CD4-positive, alpha-beta memory T cell (primary cell): ENCODE results near the gene IL34. TPM values are rescaled to one million over a fixed set of nuclear protein-coding genes. Genes with fewer than 3 reads are reported as not detected.

Source experiments
- CTCF ChIA-PET: fragments of 350-600 bp; sonication (Branson Sonifier 250); formaldehyde crosslinking; loops from one replicate; lab custom pipeline; 2021; ENCODE audit warnings: inconsistent platforms; ENCODE audit not compliant: partially characterized antibody; lab: Charles Lee
- POLR2A ChIA-PET: fragments of 350-600 bp; sonication (Branson Sonifier 250); formaldehyde crosslinking; loops from one replicate; lab custom pipeline; 2021; ENCODE audit not compliant: partially characterized antibody; lab: Charles Lee
- DNase-seq, 5 donors: peaks; one replicate each; pipeline versions ENCODE4 v3.0.0 to v3.0.0-alpha.2; 2020 to 2022; ENCODE audit warnings: mixed read lengths in 1 of 5
- H3K27ac ChIP-seq: one replicate; pipeline ENCODE4 v1.7.0; 2013; ENCODE audit warnings: low read depth, low read length
- H3K27me3 ChIP-seq: 2 replicates; pipeline ENCODE4 v1.7.0; 2013; ENCODE audit warnings: mild to moderate bottlenecking, low read length, moderate library complexity; ENCODE audit not compliant: insufficient read depth
- H3K36me3 ChIP-seq: 2 replicates; pipeline ENCODE4 v1.7.0; 2013; ENCODE audit warnings: mild to moderate bottlenecking, low read length, moderate library complexity; ENCODE audit not compliant: insufficient read depth
- H3K4me1 ChIP-seq: 2 replicates; pipeline ENCODE4 v1.7.0; 2013; ENCODE audit warnings: mild to moderate bottlenecking, low read length, moderate library complexity; ENCODE audit not compliant: insufficient read depth
- H3K4me3 ChIP-seq, 2 donors: one replicate each; pipeline ENCODE4 v1.7.0; 2013; ENCODE audit warnings: low read length in 2 of 2, mild to moderate bottlenecking in 1 of 2
- H3K9me3 ChIP-seq, 2 donors: one replicate each; pipeline ENCODE4 v1.7.0; 2013; ENCODE audit warnings: low read length in 2 of 2, control low read depth in 1 of 2; ENCODE audit not compliant: control insufficient read depth in 1 of 2
- H3K27ac Mint-ChIP-seq, 7 donors: one replicate each; pipeline ENCODE4 v1.8.0; 2020 to 2021; ENCODE audit warnings: mixed read lengths in 7 of 7, mild to moderate bottlenecking in 6 of 7, inconsistent platforms in 3 of 7, moderate library complexity in 3 of 7
- H3K27me3 Mint-ChIP-seq, 2 donors: one replicate each; pipeline ENCODE4 v1.8.0; 2020 to 2021; ENCODE audit warnings: mixed read lengths in 2 of 2
- H3K36me3 Mint-ChIP-seq, 2 donors: one replicate each; pipeline ENCODE4 v1.8.0; 2020 to 2021; ENCODE audit warnings: mixed read lengths in 2 of 2, inconsistent platforms in 1 of 2, mild to moderate bottlenecking in 1 of 2
- H3K4me1 Mint-ChIP-seq, 4 donors: one replicate each; pipeline ENCODE4 v1.8.0; 2020 to 2021; ENCODE audit warnings: mixed read lengths in 4 of 4, mild to moderate bottlenecking in 1 of 4
- H3K4me3 Mint-ChIP-seq, 8 donors: one replicate each; pipeline ENCODE4 v1.8.0; 2020 to 2021; ENCODE audit warnings: mixed read lengths in 8 of 8, mild to moderate bottlenecking in 7 of 8, moderate library complexity in 6 of 8, inconsistent platforms in 3 of 8
- H3K9me3 Mint-ChIP-seq, 8 donors: one replicate each; pipeline ENCODE4 v1.8.0; 2020 to 2021; ENCODE audit warnings: mixed read lengths in 8 of 8, mild to moderate bottlenecking in 5 of 8, inconsistent platforms in 3 of 8, moderate library complexity in 1 of 8
- intact Hi-C: fragments of 100-400 bp; cut with micrococcal nuclease; formaldehyde crosslinking; loops from one replicate; pipeline ENCODE4 v1.15.1; 2023
- polyA plus RNA-seq, 2 donors: library from polyadenylated mRNA; unstranded; fragments of 300-500 nt; fragmentation: Illumina TruSeq; gene quantifications; one replicate each; pipeline ENCODE4 v1.2.3, GENCODE V29; 2021
- total RNA-seq, 2 experiments: library from RNA; stranded (reverse); gene quantifications; one replicate each; pipeline ENCODE4 v1.2.3, GENCODE V29; 2021

Gene IL34
- total and polyA plus RNA-seq, 4 experiments from 2014 or later, result not detected

DNA sequence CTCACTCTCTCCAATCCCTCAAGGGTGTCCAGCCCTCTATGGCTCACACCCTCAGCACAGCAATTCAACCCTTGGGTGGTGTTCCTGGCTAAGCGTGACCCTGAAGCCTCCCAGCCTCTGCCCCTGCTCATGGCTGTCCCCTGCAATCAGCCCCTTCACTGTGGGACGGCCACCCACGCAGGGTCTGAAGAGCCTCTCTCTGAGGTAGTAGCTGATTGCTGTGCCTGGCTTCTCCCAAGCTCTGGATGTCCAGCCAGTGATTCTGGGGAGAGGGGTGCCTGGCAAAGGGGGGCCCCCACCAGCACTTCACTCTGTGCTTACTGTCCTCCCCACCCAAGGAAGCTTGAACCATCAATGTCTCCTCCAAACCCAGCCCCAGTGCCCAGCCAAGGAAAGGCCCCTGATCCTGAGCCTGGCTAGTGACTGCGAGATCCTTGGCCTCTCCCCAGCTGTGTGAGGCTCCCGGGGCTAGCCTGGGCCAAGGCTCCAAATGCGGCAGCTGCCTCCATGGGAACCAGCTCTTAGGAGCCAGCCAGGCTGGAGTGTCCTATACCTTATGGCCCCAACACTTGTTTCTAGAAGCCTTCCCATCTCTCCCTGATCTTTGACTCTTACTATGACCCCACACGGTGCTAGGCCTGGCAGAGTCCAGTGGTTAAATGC, 29.6 kb downstream of the IL34 start:
- CTCF ChIA-PET, result interaction anchor here (0.5 kb wide), 1 partner anchor 356 kb away, joined by 3 read pairs; no protein-coding TSS in a partner anchor
- Mint-ChIP-seq H3K27ac (no peak overlapping the region), H3K4me1 (peaks cover 0 to 1% (median 0%) of the 10 kb centered on the region in 4 donors), H3K36me3 (no peaks in the 10 kb centered on the region), H3K9me3 (peaks cover 0 to 2% (median 0%) of the 10 kb centered on the region in 8 donors), H3K27me3 (no peaks in the 10 kb centered on the region), H3K4me3 (no peak overlapping the region)
- H3K36me3 ChIP-seq, result no peaks in the 10 kb centered on the region
- intact Hi-C loops, result no loop called here
- no peaks in the 10 kb centered on the region for H3K9me3 ChIP-seq
- no peak overlapping the region for H3K4me3 ChIP-seq
- H3K27me3 ChIP-seq, result no peaks in the 10 kb centered on the region
- POLR2A ChIA-PET, result no interaction called here
- DNase-seq, result no peak
- no peak overlapping the region for H3K27ac ChIP-seq
- no peaks in the 10 kb centered on the region for H3K4me1 ChIP-seq

DNA sequence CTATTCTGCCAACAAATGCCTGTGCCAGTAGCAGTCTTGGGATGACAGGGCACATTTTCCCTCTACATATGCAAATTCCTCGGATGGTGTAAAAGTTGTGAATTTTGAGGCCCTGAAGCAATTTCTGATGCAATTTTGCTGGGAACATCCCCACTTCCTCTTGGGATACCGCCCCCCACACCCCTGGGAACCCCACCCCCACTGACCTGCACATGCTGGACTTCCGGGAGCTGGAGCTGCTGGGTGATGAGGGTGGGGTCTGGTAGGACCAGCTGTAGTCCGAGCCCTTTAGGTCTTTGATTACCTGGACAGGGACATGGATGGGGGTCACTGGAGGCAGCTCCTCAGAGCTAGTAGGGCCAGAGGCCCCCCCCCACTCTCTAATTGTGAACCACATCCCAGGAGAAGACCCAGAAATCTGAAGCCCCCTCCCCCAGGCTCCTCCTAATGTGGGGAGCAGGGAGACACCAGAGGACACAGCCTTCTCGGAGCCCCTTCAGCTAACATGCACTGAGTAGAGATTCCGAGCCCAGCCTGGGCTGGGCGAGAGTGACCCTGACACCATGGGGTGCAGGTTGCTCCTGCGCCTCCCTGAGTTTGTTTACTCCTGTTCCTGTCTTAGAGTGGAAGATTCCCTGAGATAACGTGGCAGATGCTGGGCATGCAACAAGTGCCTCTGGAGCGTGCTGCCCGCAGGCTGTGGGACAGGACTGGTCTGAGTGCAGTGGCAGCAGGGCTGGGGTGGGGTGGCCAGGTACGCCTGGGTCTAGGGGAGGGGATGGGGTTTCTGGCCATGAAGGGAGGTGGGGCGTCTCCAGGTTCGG, 30.5 kb downstream of the IL34 start:
- Histone ChIP-seq H3K4me1 (no peaks in the 10 kb centered on the region), H3K36me3 (no peaks in the 10 kb centered on the region), H3K27me3 (no peaks in the 10 kb centered on the region), H3K9me3 (no peaks in the 10 kb centered on the region), H3K27ac (no peak overlapping the region), H3K4me3 (no peak overlapping the region)
- no peak for DNase-seq
- Mint-ChIP-seq H3K27ac (no peak overlapping the region), H3K36me3 (no peaks in the 10 kb centered on the region), H3K4me3 (no peak overlapping the region), H3K9me3 (peaks cover 0 to 2% (median 0%) of the 10 kb centered on the region in 8 donors), H3K4me1 (peaks cover 0 to 1% (median 0%) of the 10 kb centered on the region in 4 donors), H3K27me3 (no peaks in the 10 kb centered on the region)
- ChIA-PET POLR2A (no interaction called here), CTCF (interaction anchor here (0.5 kb wide), 1 partner anchor 356 kb away, joined by 3 read pairs; no protein-coding TSS in a partner anchor)
- intact Hi-C loops, result no loop called here

DNA sequence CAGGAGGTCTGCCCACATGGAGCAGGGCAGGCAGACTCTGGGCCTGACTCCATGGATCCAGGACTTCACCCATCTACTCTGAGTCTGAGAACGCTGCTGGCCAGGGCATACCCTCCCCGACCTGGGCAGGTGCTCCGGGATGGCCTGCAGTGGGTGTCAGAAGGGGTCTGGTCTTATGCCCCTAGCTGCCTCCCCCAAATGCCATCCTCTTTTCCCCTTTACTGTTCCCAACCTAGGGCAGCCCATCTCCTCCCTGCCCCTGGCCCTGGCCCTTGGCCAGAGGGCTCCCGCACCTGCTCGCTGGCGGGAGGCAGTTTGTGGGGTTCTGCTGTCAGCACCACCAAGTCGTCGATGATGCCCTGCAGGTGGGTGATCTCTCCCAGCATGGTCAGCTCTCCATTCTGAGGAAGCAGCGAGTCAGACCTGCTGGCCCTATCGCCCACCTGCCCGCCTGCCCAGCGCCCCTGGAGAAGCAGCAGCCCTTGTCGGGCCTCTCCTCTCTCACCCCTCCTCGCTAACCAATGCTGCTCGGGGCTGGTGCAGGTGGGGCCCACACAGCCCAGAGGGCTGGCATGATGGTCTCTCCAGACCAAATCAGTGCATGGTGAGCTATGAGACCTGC, 31.3 kb downstream of the IL34 start:
- POLR2A ChIA-PET, result no interaction called here
- CTCF ChIA-PET, result no interaction called here
- Histone ChIP-seq H3K9me3 (no peaks in the 10 kb centered on the region), H3K4me3 (no peak overlapping the region), H3K27me3 (no peaks in the 10 kb centered on the region), H3K27ac (no peak overlapping the region), H3K36me3 (no peaks in the 10 kb centered on the region), H3K4me1 (no peaks in the 10 kb centered on the region)
- intact Hi-C loops, result no loop called here
- H3K27ac Mint-ChIP-seq, result no peak overlapping the region
- no peak overlapping the region for H3K4me3 Mint-ChIP-seq
- peaks cover 0 to 1% (median 0%) of the 10 kb centered on the region in 4 donors for H3K4me1 Mint-ChIP-seq
- peaks cover 0 to 2% (median 0%) of the 10 kb centered on the region in 8 donors for H3K9me3 Mint-ChIP-seq
- H3K27me3 Mint-ChIP-seq, result peaks cover 3 to 4% of the 10 kb centered on the region in 2 donors
- no peaks in the 10 kb centered on the region for H3K36me3 Mint-ChIP-seq
- DNase-seq, result no peak

DNA sequence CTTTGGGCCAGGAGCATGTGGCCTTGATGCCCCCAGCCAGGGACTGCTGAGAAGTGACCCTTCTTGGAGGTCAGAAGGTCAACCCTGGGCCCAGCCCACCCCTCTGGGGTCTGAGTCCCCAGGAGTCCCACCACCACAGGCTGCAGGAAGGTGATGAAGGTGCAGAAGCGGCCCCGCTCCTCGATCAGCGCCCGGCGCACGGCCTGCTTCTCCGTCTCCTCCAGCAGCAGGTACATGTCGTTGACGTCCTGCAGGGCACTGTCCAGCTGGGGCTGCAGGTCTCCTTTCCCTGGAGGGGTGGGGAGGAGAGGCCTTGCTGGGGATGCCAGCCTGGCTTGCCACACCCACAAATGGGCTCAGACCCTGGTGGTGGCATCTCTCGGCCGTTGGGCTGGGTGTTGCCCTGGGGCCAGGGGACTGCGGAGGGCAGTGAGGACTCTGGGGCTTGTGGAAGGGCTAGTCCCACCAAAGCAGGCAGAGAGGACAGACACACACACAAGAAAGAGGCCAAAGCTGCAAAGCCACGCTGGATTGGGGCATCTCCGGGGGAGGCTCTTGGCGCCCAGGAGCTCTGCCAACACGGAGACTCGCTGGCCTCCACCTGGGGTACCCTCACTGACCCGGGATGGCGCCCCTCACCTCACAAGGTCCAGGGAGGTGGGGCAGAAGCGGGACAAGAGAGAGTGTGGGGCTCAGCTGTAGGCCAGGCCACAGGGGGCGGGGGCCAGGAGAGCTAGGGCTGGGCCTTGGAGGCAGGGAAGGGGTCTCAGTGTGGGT, 31.9 kb downstream of the IL34 start:
- H3K4me1 Mint-ChIP-seq, result peaks cover 0 to 1% (median 0%) of the 10 kb centered on the region in 4 donors
- Histone ChIP-seq H3K27ac (no peak overlapping the region), H3K27me3 (no peaks in the 10 kb centered on the region), H3K4me1 (no peaks in the 10 kb centered on the region), H3K4me3 (no peak overlapping the region), H3K36me3 (no peaks in the 10 kb centered on the region), H3K9me3 (no peaks in the 10 kb centered on the region)
- H3K4me3 Mint-ChIP-seq, result no peak overlapping the region
- peaks cover 0 to 2% (median 0%) of the 10 kb centered on the region in 8 donors for H3K9me3 Mint-ChIP-seq
- no peak for DNase-seq
- intact Hi-C loops, result no loop called here
- no peaks in the 10 kb centered on the region for H3K36me3 Mint-ChIP-seq
- no peak overlapping the region for H3K27ac Mint-ChIP-seq
- peaks cover 4 to 6% of the 10 kb centered on the region in 2 donors for H3K27me3 Mint-ChIP-seq
- POLR2A ChIA-PET, result no interaction called here
- CTCF ChIA-PET, result interaction anchor here (2.1 kb wide), 1 partner anchor 92 kb away, joined by 11 read pairs; no protein-coding TSS in a partner anchor

DNA sequence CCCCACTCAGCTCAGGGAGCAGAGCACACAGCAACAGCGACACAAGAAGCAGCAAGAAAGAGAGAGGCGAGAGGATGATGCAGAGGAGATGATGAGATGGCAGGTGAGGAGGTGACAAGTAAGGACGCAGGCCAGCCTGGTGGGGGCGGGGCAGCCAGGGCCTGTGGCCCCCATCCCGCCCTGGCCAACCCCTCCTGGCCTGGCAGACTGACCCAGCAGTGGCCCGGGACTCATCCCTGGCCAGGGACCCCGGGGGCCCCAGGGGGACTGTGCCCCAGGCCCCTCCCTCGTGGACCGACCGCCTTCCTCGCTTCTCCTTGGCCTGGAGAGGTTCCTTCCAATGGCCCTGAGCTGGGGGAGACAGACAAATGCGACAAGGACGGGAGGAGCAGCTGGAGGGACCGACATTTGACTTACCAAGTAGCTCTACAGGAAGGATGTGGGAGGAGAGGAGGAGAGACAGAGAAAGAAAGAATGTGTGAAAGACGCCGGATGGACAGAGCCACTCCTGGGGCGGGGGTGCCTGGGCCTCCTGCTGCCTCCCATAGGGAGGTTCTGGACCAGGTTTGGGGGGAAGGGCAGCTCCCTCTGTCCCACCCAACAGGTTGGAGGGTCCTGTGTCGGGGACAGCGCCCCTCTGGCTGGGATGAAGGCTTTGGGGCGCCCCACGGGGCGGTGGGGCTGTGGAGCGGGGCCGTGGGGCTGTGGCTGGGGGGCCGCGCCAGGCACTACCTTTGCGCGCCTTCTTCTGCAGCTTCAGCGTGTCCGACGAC, 32.7 kb downstream of the IL34 start:
- CTCF ChIA-PET, result interaction anchor here (2.1 kb wide), 1 partner anchor 91 kb away, joined by 11 read pairs; no protein-coding TSS in a partner anchor
- H3K27me3 Mint-ChIP-seq, result peaks cover 7 to 10% of the 10 kb centered on the region in 2 donors
- peaks cover 0 to 1% (median 0%) of the 10 kb centered on the region in 4 donors for H3K4me1 Mint-ChIP-seq
- Histone ChIP-seq H3K27ac (no peak overlapping the region), H3K4me1 (no peaks in the 10 kb centered on the region), H3K9me3 (no peaks in the 10 kb centered on the region), H3K27me3 (no peaks in the 10 kb centered on the region), H3K36me3 (no peaks in the 10 kb centered on the region), H3K4me3 (no peak overlapping the region)
- peaks cover 0 to 2% (median 0%) of the 10 kb centered on the region in 8 donors for H3K9me3 Mint-ChIP-seq
- H3K36me3 Mint-ChIP-seq, result no peaks in the 10 kb centered on the region
- no peak overlapping the region for H3K27ac Mint-ChIP-seq
- POLR2A ChIA-PET, result no interaction called here
- no peak for DNase-seq
- intact Hi-C loops, result no loop called here
- H3K4me3 Mint-ChIP-seq, result no peak overlapping the region

DNA sequence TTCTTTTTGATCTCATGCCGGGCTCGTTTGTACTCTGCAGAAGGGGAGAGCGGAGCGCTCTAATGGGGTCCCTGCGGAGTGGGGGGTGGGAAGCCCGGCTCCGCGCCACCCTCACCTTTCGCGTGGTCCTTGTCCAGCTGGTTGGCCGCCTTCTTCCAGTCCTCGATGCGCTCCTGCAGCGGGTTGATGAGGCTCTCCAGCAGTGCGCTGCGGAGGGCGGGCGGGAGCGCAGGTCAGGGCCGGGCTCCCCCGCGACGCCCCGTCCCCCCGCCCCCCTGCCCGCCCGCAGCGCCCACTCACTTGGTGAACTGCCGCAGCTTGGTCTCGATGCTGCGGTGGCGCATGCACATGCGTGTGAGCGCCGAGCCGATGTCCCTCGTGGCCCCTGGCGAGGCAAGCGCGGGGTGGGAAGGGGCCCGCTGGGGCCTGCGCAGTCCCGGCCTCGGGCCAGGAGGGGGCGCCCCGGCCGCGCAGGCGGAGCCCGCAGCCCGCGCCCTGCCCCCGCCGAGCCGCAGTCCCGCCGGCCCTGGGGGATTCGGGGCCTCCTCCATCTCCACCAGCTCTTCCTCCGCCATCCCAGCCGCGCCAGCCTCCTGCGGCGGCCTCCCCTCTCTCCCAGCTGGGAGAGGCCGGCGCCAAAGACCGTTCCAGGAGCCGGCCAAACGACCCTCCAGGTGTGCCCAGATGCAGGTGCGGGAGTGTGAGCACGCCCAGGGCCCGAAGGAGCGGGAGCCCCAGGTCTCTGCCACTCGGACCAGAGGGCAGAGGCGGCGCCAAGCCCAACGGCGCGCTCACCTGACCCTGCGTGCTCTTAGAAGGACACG, 33.5 kb downstream of the IL34 start:
- Mint-ChIP-seq H3K9me3 (peaks cover 0 to 2% (median 0%) of the 10 kb centered on the region in 8 donors), H3K4me1 (peaks cover 0 to 1% (median 0%) of the 10 kb centered on the region in 4 donors), H3K27ac (no peak overlapping the region), H3K36me3 (no peaks in the 10 kb centered on the region), H3K4me3 (no peak overlapping the region), H3K27me3 (peaks cover 8 to 12% of the 10 kb centered on the region in 2 donors)
- no peak for DNase-seq
- Histone ChIP-seq H3K4me3 (no peak overlapping the region), H3K4me1 (peaks cover 2% of the 10 kb centered on the region), H3K27me3 (peaks cover 2% of the 10 kb centered on the region), H3K9me3 (no peaks in the 10 kb centered on the region), H3K36me3 (no peaks in the 10 kb centered on the region), H3K27ac (no peak overlapping the region)
- CTCF ChIA-PET, result interaction anchor here (2.1 kb wide), 1 partner anchor 91 kb away, joined by 11 read pairs; no protein-coding TSS in a partner anchor
- intact Hi-C loops, result loop anchor here (2.0 kb wide), 1 partner anchor 91 kb away; no protein-coding TSS in a partner anchor
- POLR2A ChIA-PET, result no interaction called here
